GM21515 (cell line): Measurements from ENCODE around the gene FASTKD1.

Experiments
- ATAC-seq: cut with Tn5 transposase; IDR thresholded peaks from one replicate; pipeline ENCODE4 v1.9.1; 2021; ENCODE audit not compliant: unreplicated experiment

Gene FASTKD1

DNA sequence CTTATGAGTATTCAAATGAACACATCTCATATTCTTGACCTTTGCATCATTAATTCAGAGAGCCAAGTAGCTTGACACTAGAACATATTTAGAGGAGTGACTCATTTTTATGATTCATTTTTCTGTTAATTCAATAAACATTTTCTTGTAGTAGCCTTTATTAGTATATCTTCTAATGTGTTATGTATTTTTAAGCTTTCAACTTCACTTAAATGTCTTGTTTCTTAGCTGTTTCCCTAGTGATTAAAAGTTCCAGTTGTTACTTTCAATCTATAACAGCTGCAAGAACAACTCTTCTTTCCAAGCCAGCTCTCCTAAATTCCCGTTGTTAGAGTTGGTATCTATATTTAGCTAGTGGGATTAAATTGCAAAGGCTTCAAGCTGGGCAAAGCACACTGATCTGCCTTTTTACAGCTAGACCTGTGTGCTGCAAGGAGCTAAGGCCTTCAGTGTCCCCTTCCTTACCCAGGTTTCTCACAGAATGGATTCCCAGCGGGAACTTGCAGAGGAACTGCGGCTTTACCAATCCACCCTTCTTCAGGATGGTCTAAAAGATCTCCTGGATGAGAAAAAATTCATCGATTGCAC is 64.3 kb downstream of the FASTKD1 start, which contains the start of gene KLHL41:
Gene KLHL41 (plus strand): TSS at position 405 of the 588 bp plus-strand sequence. CDS start 77 bp downstream, at position 482.
- no peak for ATAC-seq

GRCh38 chr2:169507698-169508097 is 66.0 kb downstream of the FASTKD1 start:
- ATAC-seq, result no peak

- ATAC-seq, result no peak
These were observed 69.0 kb downstream of the FASTKD1 start for GRCh38 chr2:169504651-169505050.

DNA sequence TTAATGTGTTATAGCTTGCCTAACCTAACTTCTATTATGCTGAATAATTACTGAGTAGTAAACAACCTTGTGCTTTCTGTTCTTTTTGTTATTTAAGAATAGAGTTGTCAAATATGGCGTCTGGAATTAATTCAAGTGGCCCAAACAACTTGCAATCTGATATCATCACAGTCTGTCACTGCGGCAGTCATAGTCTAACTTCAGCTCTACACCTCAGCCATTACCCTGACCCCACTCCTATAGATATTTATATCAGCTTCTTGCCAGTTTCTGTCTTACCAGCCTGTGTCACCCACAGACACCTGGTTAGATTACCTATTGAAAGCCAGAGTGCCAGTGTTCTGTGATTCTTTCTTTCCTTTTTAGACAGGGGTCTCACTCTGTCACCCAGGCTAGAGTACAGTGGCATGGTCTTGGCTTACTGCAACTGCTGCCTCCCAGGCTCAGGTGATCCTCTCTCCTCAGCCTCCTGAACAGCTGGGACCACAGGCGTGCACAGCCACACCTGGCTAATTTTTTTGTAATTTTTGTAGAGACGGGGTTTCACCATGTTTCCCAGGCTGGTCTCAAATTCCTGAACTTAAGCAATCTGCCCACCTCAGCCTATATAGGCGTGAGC is 78.2 kb downstream of the FASTKD1 start:
- ATAC-seq, result no peak

GRCh38 chr2:169493360-169493759 is 80.3 kb downstream of the FASTKD1 start:
- no peak for ATAC-seq

- ATAC-seq, result no peak
These were observed 82.3 kb downstream of the FASTKD1 start for GRCh38 chr2:169491378-169491777.

GRCh38 chr2:169490834-169491233 is 82.8 kb downstream of the FASTKD1 start:
- no peak for ATAC-seq

GRCh38 chr2:169486487-169486886 is 87.2 kb downstream of the FASTKD1 start:
- ATAC-seq, result no peak

DNA sequence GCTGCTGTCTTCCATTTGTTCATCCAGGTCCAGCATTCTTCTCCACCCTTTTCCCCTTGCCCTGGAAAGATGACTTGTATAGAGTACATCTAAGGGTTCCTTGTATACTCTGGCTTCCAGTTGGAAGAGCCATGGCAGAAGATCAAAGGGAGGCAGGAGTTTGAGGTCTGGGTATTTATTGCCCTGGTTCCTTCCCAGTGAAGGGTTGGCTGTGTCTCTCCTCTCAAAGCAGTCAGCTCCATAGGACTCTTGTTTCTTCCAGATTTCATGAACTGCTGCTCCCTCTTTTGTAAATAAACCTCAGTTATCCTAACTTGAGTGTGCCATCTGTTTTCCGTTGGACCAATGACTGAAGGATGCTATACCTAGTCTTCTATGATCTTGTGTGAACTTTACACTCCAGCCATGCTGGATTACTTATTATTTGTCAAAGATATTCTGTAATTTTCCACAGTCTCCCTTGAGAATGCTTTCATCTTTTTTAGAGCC is 88.0 kb downstream of the FASTKD1 start:
- ATAC-seq, result no peak

- ATAC-seq, result no peak
These were observed 93.6 kb downstream of the FASTKD1 start for GRCh38 chr2:169480079-169480465.
